Glomerular endothelial cell (primary cell): ENCODE data around the gene SDC1. TPM values are rescaled to one million over a fixed set of nuclear protein-coding genes. Genes with fewer than 3 reads are reported as not detected.
"Not testable (repeated sequence)": the region's sequence is repeated elsewhere in the genome, so short reads cannot be mapped to it uniquely, and the experiment has no call there.

Experiments
- DNase-seq: peaks from one replicate; pipeline ENCODE4 v3.0.0-alpha.2; 2011; ENCODE audit warnings: low read depth, low spot score; ENCODE audit errors: extremely low read depth
- total RNA-seq: library from RNA; depleted of rRNA; stranded (reverse); fragments of >200 nt; gene quantifications from 2 replicates; pipeline ENCODE4 v1.2.3, GENCODE V29; 2015

The SDC1 gene, protein sequence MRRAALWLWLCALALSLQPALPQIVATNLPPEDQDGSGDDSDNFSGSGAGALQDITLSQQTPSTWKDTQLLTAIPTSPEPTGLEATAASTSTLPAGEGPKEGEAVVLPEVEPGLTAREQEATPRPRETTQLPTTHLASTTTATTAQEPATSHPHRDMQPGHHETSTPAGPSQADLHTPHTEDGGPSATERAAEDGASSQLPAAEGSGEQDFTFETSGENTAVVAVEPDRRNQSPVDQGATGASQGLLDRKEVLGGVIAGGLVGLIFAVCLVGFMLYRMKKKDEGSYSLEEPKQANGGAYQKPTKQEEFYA
- total RNA-seq = 7.4 and 17.5 TPM in 2 replicates

DNA sequence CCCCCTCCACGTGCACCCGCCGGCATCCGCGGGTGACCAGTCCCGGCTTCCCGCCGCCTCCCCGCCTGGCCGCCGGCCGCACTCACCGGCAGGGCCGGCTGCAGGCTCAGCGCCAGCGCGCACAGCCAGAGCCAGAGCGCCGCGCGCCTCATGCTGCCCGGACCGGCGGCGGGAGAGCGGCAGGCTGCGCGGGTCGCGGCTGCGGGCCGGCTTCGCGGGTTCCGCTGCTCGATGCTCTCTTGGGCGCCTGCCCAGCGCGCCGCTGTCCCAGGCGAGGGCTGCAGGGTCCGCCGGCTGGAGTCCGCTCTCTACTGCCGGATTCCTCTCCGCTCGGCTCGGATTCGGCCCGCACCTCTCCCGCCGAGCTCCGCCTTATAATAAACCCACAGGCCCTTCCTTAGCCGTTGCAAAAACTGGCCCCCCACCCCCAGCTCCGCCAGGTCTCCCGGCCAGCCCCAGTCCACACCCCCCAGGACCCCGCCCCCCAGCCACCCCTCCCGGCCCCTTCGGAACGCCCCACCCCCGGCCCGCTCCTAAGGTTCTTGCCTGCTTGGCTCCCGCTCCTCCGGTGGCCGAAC, at the start of gene SDC1:
SDC1 (minus strand) TSS at position 415 of the 578 bp plus-strand sequence; CDS start at position 152, 263 bp downstream.
- DNase-seq = no peak

GRCh38 chr2:20273042-20273441, 48.1 kb upstream of the SDC1 start:
- no peak for DNase-seq

DNA sequence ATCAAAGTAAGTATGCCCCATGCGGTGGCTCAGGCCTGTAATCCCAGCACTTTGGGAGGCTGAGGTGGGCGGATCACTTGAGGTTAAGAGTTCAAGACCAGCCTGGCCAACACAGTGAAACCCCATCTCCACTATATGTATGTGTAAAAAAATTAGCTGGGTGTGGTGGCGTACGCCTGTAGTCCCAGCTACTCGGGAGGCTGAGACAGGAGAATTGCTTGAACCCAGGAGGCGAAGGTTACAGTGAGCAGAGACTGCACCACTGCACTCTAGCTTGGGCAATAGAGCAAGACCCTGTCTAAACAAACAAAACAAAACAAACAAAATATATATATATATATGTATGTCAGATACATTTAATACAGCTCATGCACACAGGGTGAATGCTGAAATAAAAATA, 43.4 kb upstream of the SDC1 start:
- not testable (repeated sequence) for DNase-seq

DNA sequence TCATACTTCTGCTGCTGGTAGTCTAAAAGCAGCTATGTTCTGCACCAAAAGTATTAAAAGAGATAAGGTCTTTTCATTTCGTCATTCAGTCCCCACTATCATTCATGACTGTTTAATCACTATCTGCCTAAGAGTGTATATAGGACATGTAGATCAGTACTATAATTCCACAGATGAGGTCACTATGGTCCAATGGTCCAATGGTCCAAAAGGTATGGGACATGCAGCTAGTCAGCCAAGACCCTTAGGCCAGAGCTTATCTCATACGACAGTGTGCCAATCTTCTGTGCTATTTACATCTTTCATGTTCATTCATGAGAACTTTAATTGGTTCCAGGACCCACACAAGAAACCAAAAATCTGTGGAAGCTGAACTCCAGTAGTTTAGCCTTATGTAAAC, 42.6 kb upstream of the SDC1 start:
- no peak for DNase-seq

- DNase-seq = no peak
These were observed 39.7 kb upstream of the SDC1 start for GRCh38 chr2:20264629-20265028.

DNA sequence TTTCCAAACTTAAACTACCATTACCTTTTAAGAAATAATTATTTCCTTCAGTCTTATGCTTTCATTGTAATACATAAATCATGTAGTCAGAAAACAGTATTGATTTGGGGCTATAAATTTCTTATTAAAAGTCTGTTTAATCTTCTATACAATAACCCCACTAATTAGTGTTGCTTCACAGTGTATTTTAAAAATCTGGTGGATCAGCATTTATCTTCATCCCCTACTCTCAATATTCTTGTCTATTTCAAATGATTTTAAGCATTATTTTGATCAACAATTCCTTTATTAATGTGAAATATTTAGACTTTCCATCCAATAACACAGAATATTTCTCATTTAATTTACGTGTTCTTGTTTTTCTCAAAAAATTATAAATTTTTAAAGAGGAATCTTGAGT, 32.5 kb upstream of the SDC1 start:
- DNase-seq = no peak

DNA sequence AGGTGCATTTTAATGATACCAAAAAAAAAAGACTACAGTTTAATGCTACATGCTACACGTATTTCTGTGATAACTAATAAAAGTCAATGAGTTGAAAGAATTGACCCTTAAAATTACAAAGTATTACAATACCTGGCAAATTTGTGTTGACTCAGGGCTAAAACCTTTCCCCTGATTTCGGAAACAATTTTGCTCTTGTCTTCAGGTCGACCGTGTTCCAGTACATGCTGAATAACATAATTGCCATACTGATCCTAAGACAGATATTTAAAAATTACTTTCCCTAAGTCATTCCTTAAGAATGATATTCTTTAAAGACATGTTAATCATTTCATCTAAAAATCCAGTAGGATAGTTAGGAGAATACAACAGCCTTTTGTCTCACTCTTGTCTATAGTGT, 29.8 kb upstream of the SDC1 start:
- no peak for DNase-seq

DNA sequence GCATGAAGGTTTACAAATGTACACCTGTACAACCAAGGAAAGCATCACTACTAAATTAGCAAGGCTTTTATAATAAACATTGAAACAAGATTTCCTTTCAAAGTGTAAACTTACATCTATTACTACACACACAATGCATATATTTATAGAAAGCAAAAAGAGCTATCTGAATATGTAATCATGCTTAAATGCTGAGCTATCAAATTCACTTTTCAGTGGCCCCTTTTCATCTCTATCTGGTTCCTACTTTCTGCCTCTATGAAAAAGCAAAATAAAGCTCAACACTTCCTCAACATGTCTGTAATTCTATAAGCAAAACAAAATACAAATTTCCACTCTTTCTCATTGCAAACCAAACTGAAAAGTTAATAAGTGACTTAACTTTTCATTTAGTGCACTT, 25.5 kb upstream of the SDC1 start:
- DNase-seq = no peak

DNA sequence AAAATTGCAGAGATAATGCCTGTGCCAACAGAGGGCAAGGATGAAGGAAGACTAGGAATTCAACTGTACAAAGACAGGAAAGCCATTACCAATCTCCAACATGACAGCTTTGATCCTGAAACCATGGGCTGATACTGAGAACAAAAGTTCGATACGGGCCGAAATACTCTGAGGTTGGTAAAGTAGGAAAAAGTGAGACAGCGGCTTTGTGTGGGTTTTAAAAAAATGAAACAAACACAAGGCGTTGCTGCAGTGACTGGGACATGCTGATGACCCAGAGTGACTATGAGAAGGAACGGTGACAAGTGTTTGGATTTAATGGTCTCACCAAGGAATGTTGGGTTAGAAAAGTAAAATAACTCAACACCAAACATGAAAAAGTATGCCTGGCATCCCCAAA, 24.2 kb upstream of the SDC1 start:
- DNase-seq = no peak

DNA sequence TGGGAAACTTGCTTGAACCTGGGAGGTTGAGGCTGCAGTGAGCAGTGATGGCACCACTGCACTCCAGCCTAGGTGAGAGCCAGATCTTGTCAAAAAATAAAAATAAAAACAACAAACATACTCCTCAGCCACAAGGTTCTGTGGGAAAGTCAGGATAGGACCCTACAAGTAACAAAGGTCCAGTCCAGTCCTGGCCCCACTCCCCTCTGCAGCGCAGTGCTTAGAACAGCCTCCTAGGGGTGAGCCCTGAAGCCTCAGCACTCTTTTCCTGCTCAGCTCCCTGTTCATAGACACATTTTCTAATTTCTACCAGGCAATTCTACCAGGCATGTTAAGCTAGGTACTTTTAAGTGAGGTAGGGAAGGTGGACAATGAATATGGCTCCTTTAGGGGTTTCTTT, 22.2 kb upstream of the SDC1 start:
- no peak for DNase-seq

DNA sequence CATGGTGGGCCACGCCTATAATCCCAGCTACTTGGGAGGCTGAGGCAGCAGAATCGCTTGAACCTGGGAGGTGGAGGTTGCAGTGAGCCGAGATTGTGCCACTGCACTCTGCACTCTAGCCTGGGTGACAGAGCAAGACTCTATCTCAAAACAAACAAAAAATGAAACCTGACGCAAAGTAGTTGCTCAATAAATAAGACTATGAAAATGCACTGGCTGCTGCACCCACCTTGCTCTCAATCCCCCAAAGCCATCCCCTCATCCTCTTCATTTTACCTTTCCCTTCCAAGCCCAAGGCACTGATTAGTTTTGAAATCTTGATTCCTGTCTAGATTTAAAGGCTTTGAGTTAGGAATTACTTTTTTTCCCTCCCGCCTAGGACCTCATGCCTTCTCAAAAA, 18.7 kb upstream of the SDC1 start:
- DNase-seq = not testable (repeated sequence)

DNA sequence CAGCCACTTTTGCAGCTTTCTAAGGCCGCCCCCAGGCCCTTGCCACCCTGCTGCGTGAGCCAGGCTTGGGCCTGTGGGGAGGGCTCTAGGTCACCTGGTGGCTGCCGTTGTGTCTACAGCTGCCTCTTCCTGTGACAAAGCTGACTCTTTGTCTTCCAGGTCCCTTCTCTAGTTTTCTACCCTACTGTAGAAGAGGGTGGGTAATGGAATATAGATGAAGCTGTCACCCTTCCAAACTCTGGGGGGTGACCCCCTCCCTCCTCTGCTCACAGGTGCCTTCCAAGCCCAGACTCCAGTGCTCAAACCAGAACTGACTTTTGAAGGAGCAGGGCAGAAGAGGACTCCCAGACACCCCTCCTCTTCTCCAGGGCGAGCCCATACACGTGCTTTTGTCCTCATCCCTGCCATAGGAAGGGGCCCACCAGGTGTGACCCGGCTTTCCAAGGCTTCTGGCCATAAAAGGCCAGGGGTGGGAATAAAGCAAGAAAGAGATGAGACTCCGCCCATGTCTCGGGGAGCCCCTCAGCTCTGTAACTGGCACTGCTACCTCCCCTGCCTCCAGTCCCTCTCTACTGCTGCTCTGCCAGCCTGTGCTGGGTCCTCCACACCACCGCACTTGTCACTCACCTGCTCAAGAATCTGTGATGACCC, 17.9 kb upstream of the SDC1 start:
- DNase-seq = no peak

DNA sequence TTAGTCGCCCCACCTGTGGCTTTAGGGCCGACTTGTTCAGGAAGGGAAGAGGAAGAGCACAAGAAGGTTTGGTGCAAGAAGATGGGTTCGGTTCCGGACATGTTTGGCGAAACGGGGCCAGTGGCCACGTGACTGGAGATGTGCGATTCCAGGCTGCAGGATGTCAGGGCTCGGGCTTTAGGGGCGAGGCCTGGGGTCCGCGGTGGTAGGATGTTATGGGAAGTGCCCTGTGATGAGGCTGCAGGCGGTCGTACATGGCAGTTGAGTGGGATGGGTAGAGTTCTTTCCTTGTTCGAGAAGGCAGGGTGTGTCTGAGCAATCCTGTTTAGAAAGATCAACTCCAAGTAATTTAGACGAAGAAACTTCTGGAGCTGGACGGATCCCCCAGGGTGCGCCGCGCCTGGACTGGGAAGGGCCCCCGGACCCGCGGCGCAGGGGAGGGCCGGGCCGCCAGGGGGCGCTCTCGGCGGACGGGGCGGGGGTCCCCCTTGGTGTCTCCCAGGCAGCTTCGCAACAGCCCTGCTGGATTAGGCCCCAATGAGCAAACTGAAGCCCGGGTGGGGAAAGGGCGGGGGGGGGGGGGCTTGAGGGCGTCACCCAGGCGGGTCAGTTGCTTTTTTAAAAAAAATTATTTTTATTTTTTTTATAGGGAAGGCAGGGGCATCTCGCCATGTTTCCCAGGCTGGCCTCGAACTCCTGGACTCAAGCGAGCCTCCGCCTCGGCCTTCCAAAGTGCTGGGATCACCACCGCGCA, 17.2 kb upstream of the SDC1 start:
- no peak for DNase-seq

DNA sequence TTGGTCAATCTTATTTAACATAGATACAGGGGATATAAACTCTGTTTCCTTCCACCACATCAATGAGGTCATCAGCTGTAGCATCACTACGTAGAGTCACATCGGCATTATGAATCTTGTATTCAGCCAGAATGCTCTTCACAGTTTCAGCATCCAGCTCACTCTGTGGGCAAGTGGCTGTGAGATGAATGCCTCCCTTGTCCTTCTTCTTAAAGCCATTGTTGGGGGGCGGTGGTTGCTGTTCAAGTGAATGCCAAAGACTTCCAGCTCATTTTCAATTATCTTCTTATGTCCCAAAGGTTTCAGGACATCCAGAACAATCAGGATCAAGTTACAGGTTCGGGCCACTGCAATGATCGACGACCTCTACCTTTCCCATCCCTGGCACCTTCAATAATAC, 15.4 kb upstream of the SDC1 start:
- DNase-seq = not testable (repeated sequence)

- DNase-seq = no peak
These were observed 11.6 kb upstream of the SDC1 start for GRCh38 chr2:20236496-20236895.

GRCh38 chr2:20235655-20236305, 10.8 kb upstream of the SDC1 start:
- DNase-seq = no peak

- DNase-seq = not testable (repeated sequence)
These were observed 9.7 kb upstream of the SDC1 start for GRCh38 chr2:20234597-20234996.

GRCh38 chr2:20232837-20233207, 7.9 kb upstream of the SDC1 start:
- DNase-seq = no peak

DNA sequence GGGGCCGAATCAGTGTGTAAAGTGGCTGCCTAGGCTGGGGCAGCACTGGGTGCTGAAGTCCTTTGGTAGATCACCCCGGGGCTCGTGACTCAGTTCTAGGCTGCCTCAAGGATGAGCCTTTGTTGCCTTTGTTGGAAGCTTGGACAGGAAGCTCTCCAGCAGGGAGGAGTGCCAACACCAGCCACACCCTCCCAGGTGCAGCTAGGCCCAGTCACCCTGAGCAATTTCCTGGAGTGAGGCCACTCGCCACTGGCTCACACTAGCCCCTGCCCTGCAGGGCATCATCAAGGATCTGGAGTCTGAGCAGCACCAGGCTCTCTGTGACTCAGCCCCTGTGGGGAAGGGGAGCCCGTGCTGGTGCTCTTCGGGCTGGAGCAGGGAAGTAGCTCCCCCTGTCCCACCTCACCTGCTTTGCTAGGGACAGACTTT, 6.7 kb upstream of the SDC1 start:
- DNase-seq = no peak

GRCh38 chr2:20231159-20231558, 6.2 kb upstream of the SDC1 start:
- no peak for DNase-seq

DNA sequence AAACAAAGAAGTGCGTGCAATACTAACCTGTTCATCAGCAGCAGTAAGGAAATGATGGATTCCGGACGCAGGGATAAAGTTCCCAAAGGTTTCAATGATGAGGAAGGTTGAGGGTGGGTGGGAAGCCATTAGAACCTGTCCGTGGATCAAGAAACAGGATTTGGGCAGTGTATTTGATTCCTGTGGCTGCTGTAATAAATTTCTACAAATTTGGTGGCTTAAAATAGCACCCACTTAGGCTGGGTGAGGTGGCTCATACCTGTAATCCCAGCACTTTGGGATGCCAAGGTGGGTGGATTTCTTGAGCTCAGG, 5.1 kb upstream of the SDC1 start:
- no peak for DNase-seq
